H1 (cell line): ENCODE results near the gene THAP12. TPM values are rescaled to one million over a fixed set of nuclear protein-coding genes. Genes with fewer than 3 reads are reported as not detected.
A peak's percentile ranks its signal among the peaks of the same experiment; 100 is the strongest.

Source experiments
- ASH2L ChIP-seq: fragments of 200-600, 300-600 bp; sonication (generic); IDR thresholded peaks from one replicate; pipeline ENCODE4 v1.7.1; 2017; ENCODE audit warnings: low read length
- BRCA1 ChIP-seq: IDR thresholded peaks from 2 replicates; pipeline ENCODE4 v1.6.1; 2012; ENCODE audit warnings: low read depth, low read length, improper control_type of control experiment
- CEBPB ChIP-seq: IDR thresholded peaks from 2 replicates; pipeline ENCODE4 v1.6.1; 2012; ENCODE audit warnings: low read depth, low read length
- CHD1 ChIP-seq: IDR thresholded peaks from 2 replicates; pipeline ENCODE4 v1.6.1; 2012; ENCODE audit warnings: low read depth, low read length, improper control_type of control experiment
- CHD2 ChIP-seq: IDR thresholded peaks from 2 replicates; pipeline ENCODE4 v1.6.1; 2012; ENCODE audit warnings: low read length, improper control_type of control experiment
- CREB1 ChIP-seq: IDR thresholded peaks from 2 replicates; pipeline ENCODE4 v1.6.1; 2012; ENCODE audit warnings: inconsistent platforms
- FOSL1 ChIP-seq: IDR thresholded peaks from 2 replicates; pipeline ENCODE4 v1.6.1; 2011; ENCODE audit warnings: mild to moderate bottlenecking, low read depth, low read length, moderate library complexity; ENCODE audit not compliant: insufficient read depth
- HDAC6 ChIP-seq: IDR thresholded peaks from one replicate; pipeline ENCODE4 v1.7.1; 2012; ENCODE audit warnings: low read depth, mild to moderate bottlenecking, inconsistent platforms, low read length, moderate library complexity
- KDM4A ChIP-seq: IDR thresholded peaks from one replicate; pipeline ENCODE4 v1.7.1; 2012; ENCODE audit warnings: low read depth, mild to moderate bottlenecking, moderate library complexity, low read length, inconsistent platforms; ENCODE audit not compliant: severe bottlenecking
- NRF1 ChIP-seq: IDR thresholded peaks from 2 replicates; pipeline ENCODE4 v1.6.1; 2011; ENCODE audit warnings: mild to moderate bottlenecking, low read depth, low read length, improper control_type of control experiment
- PHF8 ChIP-seq: fragments of 200-600 bp; sonication (generic); conservative IDR thresholded peaks from 2 replicates; pipeline ENCODE4 v1.7.1; 2012; ENCODE audit warnings: low read depth, mild to moderate bottlenecking, inconsistent platforms, low read length, moderate library complexity
- POLR2A ChIP-seq, 2 experiments: IDR thresholded peaks; 1 replicate in 1 of 2; 2 replicates in 1 of 2; pipeline ENCODE4 v1.6.1; 2011; ENCODE audit warnings: low read depth in 2 of 2, low read length in 2 of 2, mild to moderate bottlenecking in 2 of 2; ENCODE audit errors: control extremely low read depth in 1 of 2
- POLR2AphosphoS5 ChIP-seq: IDR thresholded peaks from 2 replicates; pipeline ENCODE4 v1.6.1; 2011; ENCODE audit warnings: low read depth, low read length
- POU5F1 ChIP-seq: IDR thresholded peaks from 2 replicates; pipeline ENCODE4 v1.6.1; 2011; ENCODE audit warnings: low read depth, mild to moderate bottlenecking, low read length, moderate library complexity
- RBBP5 ChIP-seq: IDR thresholded peaks from 2 replicates; pipeline ENCODE4 v1.7.1; 2012; ENCODE audit warnings: low read depth, mild to moderate bottlenecking, inconsistent platforms, low read length, moderate library complexity, borderline replicate concordance
- SAP30 ChIP-seq: fragments of 300-600 bp; sonication (generic); IDR thresholded peaks from 2 replicates; pipeline ENCODE4 v1.7.1; 2012; ENCODE audit warnings: low read length, moderate library complexity, mild to moderate bottlenecking, inconsistent platforms; ENCODE audit not compliant: insufficient read depth, insufficient replicate concordance
- SIN3A ChIP-seq, 2 experiments: IDR thresholded peaks in 1 of 2; conservative IDR thresholded peaks in 1 of 2; 2 replicates each; pipeline ENCODE4 v1.6.1; 2011 to 2012; ENCODE audit warnings: low read length in 2 of 2, improper control_type of control experiment in 1 of 2, low read depth in 1 of 2, mild to moderate bottlenecking in 1 of 2
- SIX5 ChIP-seq: IDR thresholded peaks from 2 replicates; pipeline ENCODE4 v1.6.1; 2011; ENCODE audit warnings: mild to moderate bottlenecking, low read depth, low read length
- SP1 ChIP-seq: IDR thresholded peaks from 2 replicates; pipeline ENCODE4 v1.6.1; 2011; ENCODE audit warnings: low read depth, low read length
- SUZ12 ChIP-seq: fragments of 200-600 bp; sonication (generic); IDR thresholded peaks from 2 replicates; pipeline ENCODE4 v1.6.1; 2012; ENCODE audit warnings: mild to moderate bottlenecking, inconsistent platforms, low read length, moderate library complexity, mixed read lengths
- TAF1 ChIP-seq: IDR thresholded peaks from 2 replicates; pipeline ENCODE4 v1.6.1; 2011; ENCODE audit warnings: mild to moderate bottlenecking, low read depth, low read length
- TBP ChIP-seq: IDR thresholded peaks from 2 replicates; pipeline ENCODE4 v1.6.1; 2011; ENCODE audit warnings: low read depth, low read length, improper control_type of control experiment
- polyA plus RNA-seq, 7 experiments: library from polyadenylated mRNA; depleted of rRNA in 3 of 7; stranded (reverse) in 5 of 7; unstranded in 2 of 7; fragments of >200 nt in 5 of 7; fragments of 200-250 nt in 2 of 7; gene quantifications; 1 replicate in 5 of 7; 2 replicates in 1 of 7; 4 replicates in 1 of 7; pipeline versions ENCODE4 v1.2.1 to v1.2.3, GENCODE V29; 2011 to 2013; ENCODE audit warnings: missing spikeins in 2 of 7, mixed read lengths in 2 of 7
- total RNA-seq: library from RNA; stranded (reverse); fragmentation: NEBNext Ultra II Directional; extraction: Animal tissue kit (Norgen Biotek cat#: 25700); gene quantifications from 2 replicates; pipeline ENCODE4 v1.2.1, GENCODE V29; 2021
- TF ChIP-seq, protein P1 (sequence below): IDR thresholded peaks from 2 replicates; pipeline ENCODE4 v1.6.1; 2011; ENCODE audit warnings: low read length, improper control_type of control experiment
- TF ChIP-seq, protein P2 (sequence below): IDR thresholded peaks from 2 replicates; pipeline ENCODE4 v1.6.1; 2012; ENCODE audit warnings: inconsistent platforms

Gene THAP12
- total and polyA plus RNA-seq, 2 of the 8 experiments (the other 6 are each of a cell fraction or from before 2014, with no cell fraction given), result 12.0 to 39.9 TPM

GRCh38 chr11:76380977-76381719, at the start of gene THAP12, which contains the start of gene GVQW3 (continued):
- TF ChIP-seq CREB1, result peak; percentile 54; the same call in 1 of the 2 replicates
- TF ChIP-seq CHD1, result no peak
- peak; percentile 22; the same call in 1 of the 2 replicates for TF ChIP-seq POLR2AphosphoS5
- TF ChIP-seq NRF1, result peak; percentile 94
- no peak for TF ChIP-seq SIX5
- TF ChIP-seq PHF8, result peak; percentile 57
- no peak for TF ChIP-seq CHD2
- TF ChIP-seq ASH2L, result peak; percentile 67
- TF ChIP-seq POU5F1, result no peak
- no peak for TF ChIP-seq SUZ12
- TF ChIP-seq TBP, result peak; percentile 49; the same call in 1 of the 2 replicates
- peak in 1 of 2 experiments; percentile 61; a peak in 2 of 3 replicates for TF ChIP-seq POLR2A (IDR thresholded peaks at IDR 0.05; ENCODE audit: control extremely low read depth in 1 of 2, low read depth in 2 of 2, low read length in 2 of 2)
- TF ChIP-seq SP1, result no peak
- TF ChIP-seq CEBPB, result 0 out of 2 replicates have a peak, but pooled peaks have one; percentile 32
- no peak for TF ChIP-seq HDAC6
- TF ChIP-seq TAF1, result peak; percentile 62; the same call in 1 of the 2 replicates
- TF ChIP-seq, protein P1, sequence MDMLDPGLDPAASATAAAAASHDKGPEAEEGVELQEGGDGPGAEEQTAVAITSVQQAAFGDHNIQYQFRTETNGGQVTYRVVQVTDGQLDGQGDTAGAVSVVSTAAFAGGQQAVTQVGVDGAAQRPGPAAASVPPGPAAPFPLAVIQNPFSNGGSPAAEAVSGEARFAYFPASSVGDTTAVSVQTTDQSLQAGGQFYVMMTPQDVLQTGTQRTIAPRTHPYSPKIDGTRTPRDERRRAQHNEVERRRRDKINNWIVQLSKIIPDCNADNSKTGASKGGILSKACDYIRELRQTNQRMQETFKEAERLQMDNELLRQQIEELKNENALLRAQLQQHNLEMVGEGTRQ, result no peak
- TF ChIP-seq, protein P2, sequence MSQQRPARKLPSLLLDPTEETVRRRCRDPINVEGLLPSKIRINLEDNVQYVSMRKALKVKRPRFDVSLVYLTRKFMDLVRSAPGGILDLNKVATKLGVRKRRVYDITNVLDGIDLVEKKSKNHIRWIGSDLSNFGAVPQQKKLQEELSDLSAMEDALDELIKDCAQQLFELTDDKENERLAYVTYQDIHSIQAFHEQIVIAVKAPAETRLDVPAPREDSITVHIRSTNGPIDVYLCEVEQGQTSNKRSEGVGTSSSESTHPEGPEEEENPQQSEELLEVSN, result peak; percentile 69; the same call in 1 of the 2 replicates
- peak; percentile 72; the same call in 1 of the 2 replicates for TF ChIP-seq FOSL1
- peak; percentile 52; the same call in 1 of the 2 replicates for TF ChIP-seq RBBP5
- peak; percentile 78 for TF ChIP-seq KDM4A
- peak in 1 of 2 experiments; percentile 68; a peak in 1 of 4 replicates for TF ChIP-seq SIN3A (conservative IDR thresholded peaks at IDR 0.05 in 1 of 2, IDR thresholded peaks at IDR 0.05 in 1 of 2; ENCODE audit: low read depth in 1 of 2, low read length in 2 of 2)
- TF ChIP-seq BRCA1, result no peak
- TF ChIP-seq SAP30, result peak; percentile 71
- TF ChIP-seq, all 59 proteins: peak for 17
